ENCODE measurements around the gene SPPL3.

- TF ChIP-seq EZH2phosphoT487 (IDR thresholded peaks at IDR 0.05): no peak
- TF ChIP-seq CTCF (IDR thresholded peaks at IDR 0.05): no peak
- TF ChIP-seq EZH2 (IDR thresholded peaks at IDR 0.05): no peak
These were observed 13.6 kb upstream of the SPPL3 start for GRCh38 chr12:120917748-120918147.
